ENCODE results near the gene METAP1D. TPM values are rescaled to one million over a fixed set of nuclear protein-coding genes. Genes with fewer than 3 reads are reported as not detected.

METAP1D gene
- total and polyA plus RNA-seq, 2 donors from 2014 or later = 4.0 to 6.2 TPM

DNA sequence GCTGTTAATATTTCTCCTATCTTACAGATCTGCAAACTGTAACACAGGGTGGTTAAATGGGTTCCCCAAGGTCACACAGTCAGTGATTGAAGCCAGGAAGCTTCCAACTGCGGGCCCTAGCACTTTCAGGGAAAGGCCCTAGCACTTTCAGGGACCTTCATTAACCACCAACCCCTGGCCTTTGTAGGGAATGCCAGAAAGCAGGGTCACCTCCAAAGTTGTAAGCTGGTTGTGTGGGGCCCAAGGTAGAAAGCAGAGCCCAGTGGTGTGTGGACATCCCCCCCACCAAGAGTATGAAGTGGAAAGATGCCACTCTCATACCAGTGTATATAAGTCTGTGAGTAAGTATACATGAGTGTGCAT lies 98.5 kb downstream of the METAP1D start:
- DNase-seq (no peak), FAIRE-seq (no peak)
- no peak overlapping the region for H3K27ac ChIP-seq (ENCODE audit: low read depth in 2 of 2, low read length in 2 of 2)
- no peak overlapping the region for H3K4me3 ChIP-seq (ENCODE audit: low read length in 3 of 3)
- no peaks in the 10 kb centered on the region for H3K36me3 ChIP-seq (ENCODE audit: control insufficient read depth in 2 of 3, insufficient read depth in 3 of 3, low read length in 3 of 3)
- intact Hi-C loops (cut with DNase I) = no loop called here
- TF ChIP-seq, protein P1, sequence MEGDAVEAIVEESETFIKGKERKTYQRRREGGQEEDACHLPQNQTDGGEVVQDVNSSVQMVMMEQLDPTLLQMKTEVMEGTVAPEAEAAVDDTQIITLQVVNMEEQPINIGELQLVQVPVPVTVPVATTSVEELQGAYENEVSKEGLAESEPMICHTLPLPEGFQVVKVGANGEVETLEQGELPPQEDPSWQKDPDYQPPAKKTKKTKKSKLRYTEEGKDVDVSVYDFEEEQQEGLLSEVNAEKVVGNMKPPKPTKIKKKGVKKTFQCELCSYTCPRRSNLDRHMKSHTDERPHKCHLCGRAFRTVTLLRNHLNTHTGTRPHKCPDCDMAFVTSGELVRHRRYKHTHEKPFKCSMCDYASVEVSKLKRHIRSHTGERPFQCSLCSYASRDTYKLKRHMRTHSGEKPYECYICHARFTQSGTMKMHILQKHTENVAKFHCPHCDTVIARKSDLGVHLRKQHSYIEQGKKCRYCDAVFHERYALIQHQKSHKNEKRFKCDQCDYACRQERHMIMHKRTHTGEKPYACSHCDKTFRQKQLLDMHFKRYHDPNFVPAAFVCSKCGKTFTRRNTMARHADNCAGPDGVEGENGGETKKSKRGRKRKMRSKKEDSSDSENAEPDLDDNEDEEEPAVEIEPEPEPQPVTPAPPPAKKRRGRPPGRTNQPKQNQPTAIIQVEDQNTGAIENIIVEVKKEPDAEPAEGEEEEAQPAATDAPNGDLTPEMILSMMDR (IDR thresholded peaks at IDR 0.05; ENCODE audit: borderline replicate concordance, extremely low read depth, insufficient read depth) = no peak
- peaks cover 63% of the 10 kb centered on the region for H3K27me3 ChIP-seq (ENCODE audit: control insufficient read depth, insufficient read depth, low read length)
- no peaks in the 10 kb centered on the region for H3K9me3 ChIP-seq (ENCODE audit: control insufficient read depth in 2 of 3, insufficient read depth in 1 of 3, low read length in 3 of 3)
- no peak overlapping the region for H3K9ac ChIP-seq (ENCODE audit: low read length in 3 of 3)
- peaks cover 2 to 23% (median 4%) of the 10 kb centered on the region in 3 donors for H3K4me1 ChIP-seq (ENCODE audit: control insufficient read depth in 2 of 3, insufficient read depth in 2 of 3, low read depth in 1 of 3, low read length in 3 of 3)

DNA sequence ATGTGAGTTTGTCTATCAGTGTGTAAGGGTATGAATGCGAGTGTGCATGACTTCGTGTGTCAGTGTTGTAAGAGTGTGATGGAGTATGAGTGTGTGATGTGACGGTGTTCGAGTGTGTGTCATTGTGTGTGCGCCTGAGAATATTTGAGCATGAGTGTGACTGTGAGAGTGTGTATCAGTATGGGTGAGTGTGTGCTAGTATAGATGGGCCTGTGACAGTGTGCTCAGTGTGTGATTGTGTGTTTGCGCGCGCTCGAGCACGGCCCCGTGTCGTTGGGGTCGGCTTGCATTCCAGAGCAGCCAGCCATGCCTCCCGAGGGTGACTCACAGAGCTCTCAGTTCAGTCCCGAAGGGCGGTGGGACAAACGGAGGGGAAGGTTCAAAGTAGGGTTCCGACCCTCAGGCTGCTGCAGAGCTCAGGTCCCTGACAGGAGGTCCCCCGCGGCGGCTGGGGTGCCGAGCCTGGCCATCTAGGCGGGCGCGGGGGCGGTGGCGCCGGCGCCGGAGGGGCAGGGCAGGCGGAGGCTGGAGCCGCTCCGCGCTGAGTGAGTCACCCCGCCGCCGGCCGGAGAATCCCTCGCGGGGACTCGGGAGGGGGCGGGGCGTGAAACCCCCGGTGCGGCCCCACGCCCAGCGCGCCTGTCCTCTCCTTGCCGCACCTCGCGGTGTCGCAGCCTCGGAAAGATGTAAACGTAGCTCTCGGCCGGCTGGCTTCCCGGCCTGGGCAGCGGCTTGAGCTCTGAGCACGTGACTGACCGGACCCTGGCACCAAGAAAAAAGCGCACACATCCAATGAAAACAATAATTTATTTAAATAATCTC lies 99.1 kb downstream of the METAP1D start:
- no peaks in the 10 kb centered on the region for H3K36me3 ChIP-seq (ENCODE audit: control insufficient read depth in 2 of 3, insufficient read depth in 3 of 3, low read length in 3 of 3)
- H3K27me3 ChIP-seq (ENCODE audit: control insufficient read depth, insufficient read depth, low read length) = peaks cover 62% of the 10 kb centered on the region
- intact Hi-C loops (cut with DNase I) = no loop called here
- H3K4me3 ChIP-seq (ENCODE audit: low read length in 3 of 3) = peak overlapping the region in 1 of 3 donors; percentile 22
- no peaks in the 10 kb centered on the region for H3K9me3 ChIP-seq (ENCODE audit: control insufficient read depth in 2 of 3, insufficient read depth in 1 of 3, low read length in 3 of 3)
- H3K9ac ChIP-seq (ENCODE audit: low read length in 3 of 3) = no peak overlapping the region
- TF ChIP-seq, protein P1 (IDR thresholded peaks at IDR 0.05; ENCODE audit: borderline replicate concordance, extremely low read depth, insufficient read depth) = no peak
- FAIRE-seq (no peak), DNase-seq (peak; percentile 73 to 87 (median 85))
- no peak overlapping the region for H3K27ac ChIP-seq (ENCODE audit: low read depth in 2 of 2, low read length in 2 of 2)
- peaks cover 3 to 23% (median 4%) of the 10 kb centered on the region in 3 donors for H3K4me1 ChIP-seq (ENCODE audit: control insufficient read depth in 2 of 3, insufficient read depth in 2 of 3, low read depth in 1 of 3, low read length in 3 of 3)

DNA sequence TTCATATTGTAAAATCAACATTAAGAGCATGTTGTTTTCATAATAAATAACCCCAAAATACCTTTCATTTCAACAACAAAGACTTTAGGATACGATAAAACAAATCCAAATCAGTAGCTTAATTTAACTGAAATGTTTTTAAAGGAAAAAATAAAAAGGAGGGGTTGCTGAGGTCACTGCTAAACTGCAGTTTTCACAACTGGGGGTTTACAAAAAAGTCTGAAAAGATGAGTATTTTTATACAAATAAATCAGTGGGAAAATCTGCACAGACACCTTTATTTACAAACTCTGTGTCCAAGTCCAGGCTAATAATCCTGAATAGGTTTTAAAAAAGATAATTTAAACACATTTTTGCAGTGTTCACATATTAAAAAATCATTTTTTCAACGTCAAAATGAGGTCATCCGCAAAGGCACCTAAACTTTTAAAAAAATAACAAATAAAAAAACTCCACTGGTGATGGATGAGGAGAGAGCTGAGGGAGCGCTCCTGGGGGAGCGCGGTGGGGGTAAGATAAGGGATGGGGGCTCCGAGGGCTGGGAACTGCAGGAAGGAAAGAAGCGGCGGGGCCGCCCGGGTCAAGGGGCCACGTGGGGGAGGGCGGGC lies 99.8 kb downstream of the METAP1D start:
- intact Hi-C loops (cut with DNase I) = no loop called here
- Histone ChIP-seq H3K4me1 (ENCODE audit: control insufficient read depth in 2 of 3, insufficient read depth in 2 of 3, low read depth in 1 of 3, low read length in 3 of 3) (peaks cover 3 to 23% (median 4%) of the 10 kb centered on the region in 3 donors), H3K36me3 (ENCODE audit: control insufficient read depth in 2 of 3, insufficient read depth in 3 of 3, low read length in 3 of 3) (no peaks in the 10 kb centered on the region), H3K27ac (ENCODE audit: low read depth in 2 of 2, low read length in 2 of 2) (no peak overlapping the region), H3K27me3 (ENCODE audit: control insufficient read depth, insufficient read depth, low read length) (peaks cover 64% of the 10 kb centered on the region), H3K9me3 (ENCODE audit: control insufficient read depth in 2 of 3, insufficient read depth in 1 of 3, low read length in 3 of 3) (no peaks in the 10 kb centered on the region), H3K9ac (ENCODE audit: low read length in 3 of 3) (no peak overlapping the region), H3K4me3 (ENCODE audit: low read length in 3 of 3) (no peak overlapping the region)
- DNase-seq = no peak
- FAIRE-seq = no peak
- TF ChIP-seq, protein P1 (IDR thresholded peaks at IDR 0.05; ENCODE audit: borderline replicate concordance, extremely low read depth, insufficient read depth) = no peak
